GM12801 (cell line): ENCODE data around the gene CERK.

Source experiments
- CTCF ChIP-seq: IDR thresholded peaks from one replicate; pipeline ENCODE4 v1.5.1; 2011; ENCODE audit warnings: control low read depth; ENCODE audit not compliant: insufficient read length; ENCODE audit errors: extremely low read depth

Gene CERK

GRCh38 chr22:46723882-46724281, 14.2 kb downstream of the CERK start:
- TF ChIP-seq CTCF = no peak

- TF ChIP-seq CTCF = no peak
Observed at GRCh38 chr22:46721501-46722085, 16.5 kb downstream of the CERK start.

- TF ChIP-seq CTCF = no peak
Observed at GRCh38 chr22:46719921-46720320, 18.1 kb downstream of the CERK start.

GRCh38 chr22:46714550-46714949, 23.5 kb downstream of the CERK start:
- no peak for TF ChIP-seq CTCF

GRCh38 chr22:46712288-46712687, 25.8 kb downstream of the CERK start:
- no peak for TF ChIP-seq CTCF

- no peak for TF ChIP-seq CTCF
Observed at GRCh38 chr22:46710806-46711205, 27.2 kb downstream of the CERK start.

- no peak for TF ChIP-seq CTCF
Observed at GRCh38 chr22:46708766-46709330, 29.2 kb downstream of the CERK start.
